ENCODE results near the gene KIRREL3. TPM values are rescaled to one million over a fixed set of nuclear protein-coding genes. Genes with fewer than 3 reads are reported as not detected.

KIRREL3 gene
- total and polyA plus RNA-seq, 2 of the 4 experiments (the other 2 are of a cell fraction), result 10.9 to 15.9 TPM

- no peak for TF ChIP-seq MAFK (IDR thresholded peaks at IDR 0.05; ENCODE audit: low read depth, low read length)
- TF ChIP-seq MXI1 (IDR thresholded peaks at IDR 0.05; ENCODE audit: borderline replicate concordance, low read depth, low read length), result no peak
- TF ChIP-seq CTCF (conservative IDR thresholded peaks at IDR 0.05; ENCODE audit: low read depth, low read length), result no peak
- TF ChIP-seq NFE2L2 (IDR thresholded peaks at IDR 0.05; ENCODE audit: low read depth, low read length), result no peak
- no peak for TF ChIP-seq FOS (IDR thresholded peaks at IDR 0.05; ENCODE audit: low read depth, low read length)
- TF ChIP-seq USF2 (IDR thresholded peaks at IDR 0.05; ENCODE audit: low read depth, low read length), result no peak
- TF ChIP-seq RCOR1 (IDR thresholded peaks at IDR 0.05; ENCODE audit: insufficient replicate concordance, low read length), result no peak
- no peak for TF ChIP-seq SMC3 (IDR thresholded peaks at IDR 0.05; ENCODE audit: low read depth, low read length)
- no peak for TF ChIP-seq CHD1 (IDR thresholded peaks at IDR 0.05; ENCODE audit: low read depth, low read length)
- TF ChIP-seq BHLHE40 (IDR thresholded peaks at IDR 0.05; ENCODE audit: low read depth, low read length), result no peak
- no peak for TF ChIP-seq POLR2A (IDR thresholded peaks at IDR 0.05; ENCODE audit: low read depth, low read length)
- TF ChIP-seq RAD21 (IDR thresholded peaks at IDR 0.05; ENCODE audit: low read length), result no peak
- no peak for TF ChIP-seq ELK1 (IDR thresholded peaks at IDR 0.05; ENCODE audit: borderline replicate concordance, low read depth, low read length)
- no peak for TF ChIP-seq CEBPB (IDR thresholded peaks at IDR 0.05; ENCODE audit: low read depth, low read length)
- no peak for TF ChIP-seq MAZ (IDR thresholded peaks at IDR 0.05; ENCODE audit: borderline replicate concordance, low read depth, low read length)
- no peak for TF ChIP-seq RFX5 (IDR thresholded peaks at IDR 0.05; ENCODE audit: low read depth, low read length)
- in situ Hi-C loops (cut with MboI; ENCODE audit: low sequenced_read_pairs), result no loop called here
- Histone ChIP-seq H3K9ac (ENCODE audit: low read depth, low read length) (no peak overlapping the region), H2BK15ac (ENCODE audit: low read depth, low read length) (no peak overlapping the region), H3K14ac (replicated peaks; ENCODE audit: low read depth, low read length) (no peak overlapping the region), H3K9me3 (ENCODE audit: control insufficient read depth, insufficient read depth, low read length) (peaks cover 3% of the 10 kb centered on the region; the same call in 1 of the 2 replicates), H2AK5ac (ENCODE audit: low read depth, low read length) (no peak overlapping the region), H3K23ac (ENCODE audit: low read depth, low read length) (no peak overlapping the region), H3K36me3 (ENCODE audit: control insufficient read depth, insufficient read depth, low read length) (no peaks in the 10 kb centered on the region), H3K4me3 (ENCODE audit: insufficient read depth, low read depth, low read length) (no peak overlapping the region), H3K9me1 (ENCODE audit: insufficient read depth, low read length) (peaks cover 11% of the 10 kb centered on the region), H4K8ac (ENCODE audit: low read depth in 2 of 2, low read length in 2 of 2) (no peak overlapping the region), H2BK5ac (ENCODE audit: low read depth, low read length, poor library complexity, severe bottlenecking) (no peak overlapping the region), H2AFZ (replicated peaks; ENCODE audit: low read length, poor library complexity) (no peak overlapping the region), H3K56ac (ENCODE audit: extremely low read depth, insufficient read depth, low read length) (no peak overlapping the region), H4K91ac (ENCODE audit: insufficient read depth, low read depth, low read length) (no peak overlapping the region), H3K18ac (ENCODE audit: low read depth, low read length) (no peak overlapping the region), H3K4ac (ENCODE audit: low read depth, low read length) (no peak overlapping the region), H3K79me1 (ENCODE audit: low read depth in 1 of 2, low read length in 2 of 2) (peaks cover 8 to 11% of the 10 kb centered on the region in 2 experiments; a peak in 3 of 4 replicates), H3K27me3 (ENCODE audit: control insufficient read depth, insufficient read depth, low read length) (no peaks in the 10 kb centered on the region), H3K27ac (ENCODE audit: insufficient read depth, low read length) (no peak overlapping the region), H2BK120ac (ENCODE audit: low read depth, low read length) (no peak overlapping the region), H2BK20ac (ENCODE audit: low read depth, low read length) (no peak overlapping the region), H3K4me2 (ENCODE audit: low read depth, low read length) (no peak overlapping the region), H3K4me1 (ENCODE audit: control insufficient read depth, insufficient read depth, low read length) (peaks cover 8% of the 10 kb centered on the region; the same call in 1 of the 2 replicates), H2AK9ac (replicated peaks; ENCODE audit: low read depth, low read length, poor library complexity) (no peak overlapping the region), H4K20me1 (ENCODE audit: insufficient read depth, low read length) (no peaks in the 10 kb centered on the region), H4K5ac (ENCODE audit: low read depth, low read length) (no peak overlapping the region)
- intact Hi-C loops (cut with micrococcal nuclease), result no loop called here
- ChIA-PET POLR2A (ENCODE audit: unreplicated experiment) (no interaction called here), CTCF (no interaction called here)
- DNase-seq (no peak), ATAC-seq (ENCODE audit: low read depth) (no peak)
- no TSS peak for BruUV-seq (replicated peaks)
- WGBS, 2 experiments (ENCODE audit: extremely low coverage in 2 of 2, insufficient read length in 1 of 2), result 88% methylated on average over 1 of the region's 6 CpGs; no CpG with 5 or more reads in 1 of the 2 experiments
- dilution Hi-C loops (cut with HindIII; ENCODE audit: low sequenced_read_pairs, unreplicated experiment), result no loop called here
Observed at GRCh38 chr11:126400479-126400878, 600.1 kb downstream of the KIRREL3 start.

All from IMR-90 (cell line).